DOHH2 (cell line): Measurements from ENCODE around the gene GJC1.
"Not testable (repeated sequence)": the region's sequence is repeated elsewhere in the genome, so short reads cannot be mapped to it uniquely, and the experiment has no call there.

Experiments
- H3F3A ChIP-seq: fragments of 200-600 bp; sonication (generic), shearing (Covaris generic); 2 replicates; pipeline ENCODE4 v1.6.0; 2016; ENCODE audit warnings: antibody characterized with exemption, mild to moderate bottlenecking; ENCODE audit not compliant: control insufficient read depth, insufficient read depth
- H3K27ac ChIP-seq: fragments of 200-600 bp; sonication (generic); 2 replicates; pipeline ENCODE4 v1.5.1; 2014; ENCODE audit warnings: low read depth, mild to moderate bottlenecking, low read length, moderate library complexity
- H3K27me3 ChIP-seq: fragments of 200-600 bp; sonication (generic); 2 replicates; pipeline ENCODE4 v1.6.1; 2014; ENCODE audit warnings: mild to moderate bottlenecking, low read length, mixed read lengths; ENCODE audit not compliant: control insufficient read depth
- H3K36me3 ChIP-seq: fragments of 200-600 bp; sonication (generic); 2 replicates; pipeline ENCODE4 v1.6.1; 2014; ENCODE audit warnings: mild to moderate bottlenecking, low read length, moderate library complexity, mixed read lengths; ENCODE audit not compliant: control insufficient read depth
- H3K4me1 ChIP-seq: fragments of 200-600 bp; sonication (generic); 2 replicates; pipeline ENCODE4 v1.6.1; 2014; ENCODE audit warnings: mild to moderate bottlenecking, low read length, mixed read lengths; ENCODE audit not compliant: control insufficient read depth
- H3K4me2 ChIP-seq: fragments of 200-600 bp; sonication (generic); 2 replicates; pipeline ENCODE4 v1.6.0; 2014; ENCODE audit warnings: mild to moderate bottlenecking, low read length, moderate library complexity
- H3K4me3 ChIP-seq: fragments of 200-600 bp; sonication (generic); 2 replicates; pipeline ENCODE4 v1.5.1; 2014; ENCODE audit warnings: mild to moderate bottlenecking, low read length, mixed read lengths
- H3K79me2 ChIP-seq: fragments of 200-600 bp; sonication (generic); 2 replicates; pipeline ENCODE4 v1.6.1; 2014; ENCODE audit warnings: mild to moderate bottlenecking, low read length, mixed read lengths; ENCODE audit not compliant: control insufficient read depth
- H3K9me2 ChIP-seq: fragments of 200-600 bp; sonication (generic); replicated peaks from 2 replicates; pipeline ENCODE4 v1.6.1; 2014; ENCODE audit warnings: mild to moderate bottlenecking, low read length, mixed read lengths; ENCODE audit not compliant: control insufficient read depth
- H3K9me3 ChIP-seq: fragments of 200-600 bp; sonication (generic); 2 replicates; pipeline ENCODE4 v1.6.1; 2014; ENCODE audit warnings: antibody characterized with exemption, low read length, mixed read lengths; ENCODE audit not compliant: control insufficient read depth, insufficient read depth
- H4K20me1 ChIP-seq: fragments of 200-600 bp; sonication (generic); 2 replicates; pipeline ENCODE4 v1.6.0; 2014; ENCODE audit warnings: low read depth, mild to moderate bottlenecking, antibody characterized with exemption, low read length, moderate library complexity; ENCODE audit not compliant: control insufficient read depth, insufficient read depth
- EZH2phosphoT487 ChIP-seq: fragments of 200-600 bp; sonication (generic); IDR thresholded peaks from 2 replicates; pipeline ENCODE4 v1.6.1; 2017; ENCODE audit warnings: borderline replicate concordance, mild to moderate bottlenecking, antibody characterized with exemption, low read length, moderate library complexity, mixed read lengths
- TF ChIP-seq, protein P1 (sequence below): fragments of 200-600 bp; sonication (generic); IDR thresholded peaks from one replicate; pipeline ENCODE4 v1.5.1; 2014; ENCODE audit warnings: antibody characterized with exemption, mild to moderate bottlenecking, low read depth, low read length; ENCODE audit not compliant: poor library complexity, severe bottlenecking

GJC1 gene

DNA sequence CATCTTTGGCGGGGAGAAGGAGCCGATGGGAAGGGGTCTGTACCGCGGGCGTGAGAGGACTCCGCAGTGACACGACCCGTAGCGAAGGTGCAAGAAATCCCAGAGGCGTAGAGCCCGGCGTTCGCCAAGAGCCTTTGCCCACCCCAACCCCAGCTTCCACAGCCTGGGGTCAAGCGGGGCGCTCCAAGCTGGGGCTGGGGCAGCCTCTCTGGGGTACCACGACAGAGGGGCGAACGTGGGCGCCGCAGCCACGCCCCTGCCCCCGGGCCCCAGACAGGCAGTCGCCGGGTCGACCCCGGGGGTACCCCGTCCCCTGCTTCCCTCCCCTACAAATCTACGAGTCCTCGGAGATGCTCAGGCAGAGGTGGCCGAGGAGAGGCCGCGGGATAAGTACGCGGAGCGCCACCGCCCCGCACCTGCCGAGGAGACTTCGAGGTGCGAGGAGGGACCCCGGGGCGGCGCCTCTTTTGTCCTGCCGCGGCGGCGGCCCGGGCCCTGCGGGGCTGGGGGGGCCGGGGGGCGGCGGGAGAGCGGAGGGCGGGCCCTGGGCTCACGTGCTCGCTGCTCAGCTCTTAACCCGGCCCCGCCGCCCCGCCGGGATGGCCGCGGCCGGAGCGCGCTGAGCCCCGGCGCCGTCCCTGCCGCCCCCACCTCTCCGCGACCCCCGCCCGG, 71.5 kb downstream of the GJC1 start, which contains the start of gene ADAM11:
ADAM11 (plus strand) TSS at position 575 of the 672 bp plus-strand sequence. CDS start 212 bp downstream, outside the sequence.
- Histone ChIP-seq H3K79me2 (no peaks in the 10 kb centered on the region), H4K20me1 (no peaks in the 10 kb centered on the region), H3K27me3 (no peaks in the 10 kb centered on the region), H3K4me2 (no peak within 1 kb of the TSS), H3K9me2 (no peaks in the 10 kb centered on the region), H3F3A (no peaks in the 10 kb centered on the region), H3K36me3 (no peaks in the 10 kb centered on the region), H3K27ac (no peak within 1 kb of the TSS), H3K4me3 (no peak within 1 kb of the TSS), H3K4me1 (no peaks in the 10 kb centered on the region), H3K9me3 (no peaks in the 10 kb centered on the region)
- TF ChIP-seq, protein P1, sequence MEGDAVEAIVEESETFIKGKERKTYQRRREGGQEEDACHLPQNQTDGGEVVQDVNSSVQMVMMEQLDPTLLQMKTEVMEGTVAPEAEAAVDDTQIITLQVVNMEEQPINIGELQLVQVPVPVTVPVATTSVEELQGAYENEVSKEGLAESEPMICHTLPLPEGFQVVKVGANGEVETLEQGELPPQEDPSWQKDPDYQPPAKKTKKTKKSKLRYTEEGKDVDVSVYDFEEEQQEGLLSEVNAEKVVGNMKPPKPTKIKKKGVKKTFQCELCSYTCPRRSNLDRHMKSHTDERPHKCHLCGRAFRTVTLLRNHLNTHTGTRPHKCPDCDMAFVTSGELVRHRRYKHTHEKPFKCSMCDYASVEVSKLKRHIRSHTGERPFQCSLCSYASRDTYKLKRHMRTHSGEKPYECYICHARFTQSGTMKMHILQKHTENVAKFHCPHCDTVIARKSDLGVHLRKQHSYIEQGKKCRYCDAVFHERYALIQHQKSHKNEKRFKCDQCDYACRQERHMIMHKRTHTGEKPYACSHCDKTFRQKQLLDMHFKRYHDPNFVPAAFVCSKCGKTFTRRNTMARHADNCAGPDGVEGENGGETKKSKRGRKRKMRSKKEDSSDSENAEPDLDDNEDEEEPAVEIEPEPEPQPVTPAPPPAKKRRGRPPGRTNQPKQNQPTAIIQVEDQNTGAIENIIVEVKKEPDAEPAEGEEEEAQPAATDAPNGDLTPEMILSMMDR: no peak
- TF ChIP-seq EZH2phosphoT487: no peak

DNA sequence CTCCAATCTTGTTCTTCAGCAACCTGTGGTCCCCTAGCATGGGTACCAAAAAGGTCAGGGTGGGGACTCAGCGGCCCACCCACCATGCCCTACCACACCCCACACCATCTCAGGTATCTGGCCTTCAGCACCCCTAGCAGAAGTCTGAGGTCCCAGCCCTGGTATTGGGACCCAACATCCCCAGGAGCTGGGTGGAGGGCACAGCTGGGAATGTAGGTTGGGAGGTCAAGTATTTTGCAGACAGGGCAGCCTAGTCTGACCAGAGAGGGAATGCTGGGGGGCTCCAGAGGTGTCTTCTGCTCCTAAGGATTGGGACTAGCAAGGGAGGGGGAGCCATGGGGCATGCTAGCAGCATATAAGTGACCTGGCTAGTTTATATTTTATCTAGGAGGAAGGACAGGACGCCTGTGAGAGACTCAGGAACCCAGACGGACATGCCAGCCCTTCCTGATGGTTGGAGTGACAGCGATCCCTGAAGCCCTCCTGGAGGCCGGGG, 72.1 kb downstream of the GJC1 start:
- Histone ChIP-seq H3K4me2 (no peak overlapping the region), H3K4me1 (no peaks in the 10 kb centered on the region), H3K36me3 (no peaks in the 10 kb centered on the region), H3K27me3 (no peaks in the 10 kb centered on the region), H3K4me3 (no peak overlapping the region), H3F3A (no peaks in the 10 kb centered on the region), H3K27ac (no peak overlapping the region), H3K9me2 (no peaks in the 10 kb centered on the region), H3K79me2 (no peaks in the 10 kb centered on the region), H3K9me3 (no peaks in the 10 kb centered on the region), H4K20me1 (no peaks in the 10 kb centered on the region)
- TF ChIP-seq EZH2phosphoT487: no peak
- TF ChIP-seq, protein P1: no peak

DNA sequence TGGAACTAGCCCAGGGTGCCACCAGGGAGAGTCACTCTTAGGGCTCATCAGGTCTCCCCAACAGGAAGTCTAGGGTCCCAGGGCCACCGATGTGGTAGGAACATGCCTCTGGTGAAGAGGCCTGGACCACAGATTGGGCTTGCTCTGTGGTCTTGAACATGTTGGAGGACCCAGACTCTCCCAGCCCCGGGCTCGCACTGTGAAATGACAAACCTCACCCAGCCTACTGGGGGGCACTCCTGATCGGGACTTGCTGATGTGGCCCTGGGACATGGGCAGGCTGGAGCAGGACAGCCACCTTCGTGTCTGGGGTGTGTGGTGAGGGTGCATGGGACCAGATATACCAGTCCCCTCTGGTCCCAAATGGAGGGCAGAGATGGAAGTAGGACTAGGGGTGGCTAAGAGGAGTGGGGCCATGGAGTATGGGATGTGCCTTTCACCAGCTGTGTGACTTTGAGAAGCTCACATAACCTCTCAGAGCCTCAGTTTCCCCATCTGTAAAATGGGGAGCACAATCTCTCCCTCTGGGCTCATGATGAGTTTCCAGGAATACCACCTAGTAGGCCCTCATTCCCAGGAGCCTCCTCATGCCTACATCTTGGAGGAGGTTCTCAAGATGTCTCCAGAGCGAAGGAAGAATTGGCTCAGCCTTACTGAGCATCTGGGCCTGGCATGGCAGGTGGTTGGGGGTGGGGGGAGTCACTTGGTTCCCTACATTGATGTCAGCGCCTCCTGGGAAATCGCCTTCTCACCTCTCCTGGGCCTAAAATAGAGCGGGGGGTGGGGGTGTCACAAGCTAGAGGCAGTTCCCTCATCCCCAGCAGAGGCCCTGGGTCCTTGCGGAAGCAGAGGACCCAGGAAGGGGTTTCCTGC, 72.8 kb downstream of the GJC1 start:
- H3K9me3 ChIP-seq: no peaks in the 10 kb centered on the region
- H3K36me3 ChIP-seq: no peaks in the 10 kb centered on the region
- H3F3A ChIP-seq: no peaks in the 10 kb centered on the region
- no peaks in the 10 kb centered on the region for H3K4me1 ChIP-seq
- H3K79me2 ChIP-seq: no peaks in the 10 kb centered on the region
- no peak overlapping the region for H3K27ac ChIP-seq
- no peak overlapping the region for H3K4me3 ChIP-seq
- no peaks in the 10 kb centered on the region for H3K9me2 ChIP-seq
- TF ChIP-seq, protein P1: no peak
- TF ChIP-seq EZH2phosphoT487: no peak
- H4K20me1 ChIP-seq: no peaks in the 10 kb centered on the region
- H3K4me2 ChIP-seq: no peak overlapping the region
- H3K27me3 ChIP-seq: no peaks in the 10 kb centered on the region

DNA sequence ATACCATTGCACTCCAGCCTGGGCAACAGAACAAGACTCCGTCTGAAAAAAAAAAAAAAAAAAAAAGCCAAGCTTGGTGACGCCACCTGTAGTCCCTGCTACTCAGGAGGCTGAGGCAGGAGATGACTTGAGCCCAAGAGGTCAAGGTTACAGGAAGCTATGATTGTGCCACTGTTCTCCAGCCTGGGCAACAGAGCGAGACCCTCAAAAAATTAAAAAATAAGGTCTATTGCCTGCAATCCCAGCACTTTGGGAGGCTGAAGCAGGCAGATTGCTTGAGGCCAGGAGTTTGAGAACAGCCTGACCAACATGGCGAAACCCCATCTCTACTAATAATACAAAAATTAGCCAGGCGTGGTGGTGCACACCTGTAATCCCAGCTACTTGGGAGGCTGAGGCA, 74.9 kb downstream of the GJC1 start:
- not testable (repeated sequence) for H3K4me1 ChIP-seq, H3K36me3 ChIP-seq, H3K9me3 ChIP-seq, H3K4me3 ChIP-seq, H3K27ac ChIP-seq, H3K4me2 ChIP-seq, H3F3A ChIP-seq, H3K79me2 ChIP-seq, H4K20me1 ChIP-seq, H3K27me3 ChIP-seq, H3K9me2 ChIP-seq
